T-helper 1 cell treated with Interleukin-12 subunit alpha and Interleukin-12 subunit beta and Interleukin-4 antibody, amounts not matched to agents 30 ng/mL and 1 ng/mL, for 36 hours (primary cell): Measurements from ENCODE around the gene CDADC1. TPM values are rescaled to one million over a fixed set of nuclear protein-coding genes. Genes with fewer than 3 reads are reported as not detected.

Experiments
- total RNA-seq: library from RNA; stranded (reverse); gene quantifications from 2 replicates; pipeline ENCODE4 v1.2.3, GENCODE V29; 2022

Gene CDADC1
- total RNA-seq, 1 donor from 2014 or later: 11.6 TPM

Other genes starting within 250 kb of the CDADC1 start
- gene MLNR, start 27.6 kb upstream of the CDADC1 start, total RNA-seq: not detected in 2 replicates
- gene CAB39L, start 196.1 kb downstream of the CDADC1 start, total RNA-seq: 3.8 and 4.7 TPM in 2 replicates
- 14.3 and 14.6 TPM in 2 replicates for gene SETDB2, start 196.3 kb downstream of the CDADC1 start, total RNA-seq
- 118 and 122 TPM in 2 replicates for gene PHF11, start 248.0 kb downstream of the CDADC1 start, total RNA-seq